ENCODE data around the gene ARID5B. TPM values are rescaled to one million over a fixed set of nuclear protein-coding genes. Genes with fewer than 3 reads are reported as not detected.
"Not testable (repeated sequence)": the region's sequence is repeated elsewhere in the genome, so short reads cannot be mapped to it uniquely, and the experiment has no call there.

ARID5B gene
- total and polyA plus RNA-seq, 2 of the 4 experiments (the other 2 are of a cell fraction): 41.0 to 125 TPM

- H3K27ac ChIP-seq (ENCODE audit: insufficient read depth, low read length); intact Hi-C loops (cut with micrococcal nuclease); H4K5ac ChIP-seq (ENCODE audit: low read depth, low read length); dilution Hi-C loops (cut with HindIII; ENCODE audit: low sequenced_read_pairs, unreplicated experiment); H2AK9ac ChIP-seq (replicated peaks; ENCODE audit: low read depth, low read length, poor library complexity); H3K14ac ChIP-seq (replicated peaks; ENCODE audit: low read depth, low read length); BruUV-seq (replicated peaks); H3K27me3 ChIP-seq (ENCODE audit: control insufficient read depth, insufficient read depth, low read length); CTCF ChIA-PET; H3K4ac ChIP-seq (ENCODE audit: low read depth, low read length); H2AK5ac ChIP-seq (ENCODE audit: low read depth, low read length); POLR2A ChIA-PET (ENCODE audit: unreplicated experiment); H3K9me1 ChIP-seq (ENCODE audit: insufficient read depth, low read length); H2BK5ac ChIP-seq (ENCODE audit: low read depth, low read length, poor library complexity, severe bottlenecking); H3K18ac ChIP-seq (ENCODE audit: low read depth, low read length); H2AFZ ChIP-seq (replicated peaks; ENCODE audit: low read length, poor library complexity); H2BK20ac ChIP-seq (ENCODE audit: low read depth, low read length); H3K56ac ChIP-seq (ENCODE audit: extremely low read depth, insufficient read depth, low read length); H3K4me2 ChIP-seq (ENCODE audit: low read depth, low read length); H3K23ac ChIP-seq (ENCODE audit: low read depth, low read length); H2BK15ac ChIP-seq (ENCODE audit: low read depth, low read length); H3K9ac ChIP-seq (ENCODE audit: low read depth, low read length); H3K4me3 ChIP-seq (ENCODE audit: insufficient read depth, low read depth, low read length); DNase-seq; H3K9me3 ChIP-seq (ENCODE audit: control insufficient read depth, insufficient read depth, low read length); ATAC-seq (ENCODE audit: low read depth); H4K91ac ChIP-seq (ENCODE audit: insufficient read depth, low read depth, low read length); H4K8ac ChIP-seq (ENCODE audit: low read depth in 2 of 2, low read length in 2 of 2); H2BK120ac ChIP-seq (ENCODE audit: low read depth, low read length); in situ Hi-C loops (cut with MboI; ENCODE audit: low sequenced_read_pairs): not testable (repeated sequence)
- peaks cover 50 to 74% of the 10 kb centered on the region in 2 experiments for H3K79me1 ChIP-seq (ENCODE audit: low read depth in 1 of 2, low read length in 2 of 2)
- WGBS, 2 experiments (ENCODE audit: extremely low coverage in 2 of 2, insufficient read length in 1 of 2): no CpG with 5 or more reads among the region's 3 CpGs
- peaks cover 10% of the 10 kb centered on the region for H3K4me1 ChIP-seq (ENCODE audit: control insufficient read depth, insufficient read depth, low read length)
- peaks cover 46% of the 10 kb centered on the region; the same call in 1 of the 2 replicates for H4K20me1 ChIP-seq (ENCODE audit: insufficient read depth, low read length)
- peaks cover 13% of the 10 kb centered on the region for H3K36me3 ChIP-seq (ENCODE audit: control insufficient read depth, insufficient read depth, low read length)
These were observed 75.6 kb downstream of the ARID5B start for GRCh38 chr10:61976951-61977721.
